OCI-LY1 (cell line): ENCODE results near the gene KCNIP4.

Source experiments
- EZH2 ChIP-seq: fragments of 200-600 bp; sonication (generic), shearing (Covaris generic); IDR thresholded peaks from 2 replicates; pipeline ENCODE4 v1.8.0; 2017; ENCODE audit warnings: borderline replicate concordance, mixed run types, mild to moderate bottlenecking, antibody characterized with exemption, low read length, moderate library complexity, mixed read lengths
- TF ChIP-seq, protein P1 (sequence below): fragments of 200-600 bp; sonication (generic), shearing (Covaris generic); IDR thresholded peaks from 2 replicates; pipeline ENCODE4 v1.5.1; 2017; ENCODE audit warnings: mild to moderate bottlenecking, antibody characterized with exemption, low read length, moderate library complexity, mixed read lengths

DNA sequence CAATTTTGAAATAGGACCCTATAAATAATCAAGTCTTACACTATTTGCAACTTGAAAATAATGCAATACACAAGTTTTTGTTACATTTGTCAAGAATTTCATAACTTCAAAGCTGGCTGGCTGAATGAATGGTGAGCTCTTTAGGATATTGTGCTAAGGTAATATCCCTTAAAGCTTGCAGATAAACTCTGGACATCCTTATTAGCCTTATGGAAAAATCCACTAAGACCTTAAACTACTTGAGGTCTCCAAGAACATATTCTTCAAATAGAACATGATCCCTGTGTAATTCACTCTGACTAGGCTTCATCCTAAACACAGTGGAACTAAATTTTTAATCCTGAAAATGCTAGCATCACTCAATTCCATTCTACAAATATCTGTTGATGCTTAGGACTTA, 1049.0 kb downstream of the KCNIP4 start:
- TF ChIP-seq, protein P1, sequence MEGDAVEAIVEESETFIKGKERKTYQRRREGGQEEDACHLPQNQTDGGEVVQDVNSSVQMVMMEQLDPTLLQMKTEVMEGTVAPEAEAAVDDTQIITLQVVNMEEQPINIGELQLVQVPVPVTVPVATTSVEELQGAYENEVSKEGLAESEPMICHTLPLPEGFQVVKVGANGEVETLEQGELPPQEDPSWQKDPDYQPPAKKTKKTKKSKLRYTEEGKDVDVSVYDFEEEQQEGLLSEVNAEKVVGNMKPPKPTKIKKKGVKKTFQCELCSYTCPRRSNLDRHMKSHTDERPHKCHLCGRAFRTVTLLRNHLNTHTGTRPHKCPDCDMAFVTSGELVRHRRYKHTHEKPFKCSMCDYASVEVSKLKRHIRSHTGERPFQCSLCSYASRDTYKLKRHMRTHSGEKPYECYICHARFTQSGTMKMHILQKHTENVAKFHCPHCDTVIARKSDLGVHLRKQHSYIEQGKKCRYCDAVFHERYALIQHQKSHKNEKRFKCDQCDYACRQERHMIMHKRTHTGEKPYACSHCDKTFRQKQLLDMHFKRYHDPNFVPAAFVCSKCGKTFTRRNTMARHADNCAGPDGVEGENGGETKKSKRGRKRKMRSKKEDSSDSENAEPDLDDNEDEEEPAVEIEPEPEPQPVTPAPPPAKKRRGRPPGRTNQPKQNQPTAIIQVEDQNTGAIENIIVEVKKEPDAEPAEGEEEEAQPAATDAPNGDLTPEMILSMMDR, result no peak
- no peak for TF ChIP-seq EZH2
